Measurements from ENCODE around the gene MYO10. TPM values are rescaled to one million over a fixed set of nuclear protein-coding genes. Genes with fewer than 3 reads are reported as not detected.

The MYO10 gene
- total RNA-seq, 2 donors from 2014 or later: 24.7 to 77.0 TPM

DNA sequence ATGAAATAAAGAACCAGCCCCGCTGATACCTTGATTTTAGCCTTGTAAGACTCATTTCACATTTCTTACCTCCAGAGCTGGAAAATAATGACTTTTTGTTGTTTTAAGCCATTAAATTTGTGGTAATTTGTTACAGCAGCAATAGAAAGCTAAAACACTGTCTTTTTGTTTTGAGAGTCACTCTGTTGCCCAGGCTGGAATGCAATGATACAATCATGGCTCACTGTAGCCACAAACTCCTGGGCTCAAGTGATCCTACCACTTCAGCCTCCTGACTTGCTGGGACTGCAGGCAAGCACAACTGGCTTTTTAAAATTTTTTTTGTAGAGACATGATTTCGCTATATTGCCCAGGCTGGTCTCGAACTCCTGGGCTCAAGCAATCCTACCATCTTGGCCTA is 34.7 kb upstream of the MYO10 start:
- Histone ChIP-seq H3K4me1 (replicated peaks) (no peaks in the 10 kb centered on the region), H3K27ac (no peak overlapping the region), H3K36me3 (no peaks in the 10 kb centered on the region), H3K27me3 (replicated peaks; ENCODE audit: insufficient read depth) (no peaks in the 10 kb centered on the region), H3K9me3 (no peaks in the 10 kb centered on the region), H3K4me3 (no peak overlapping the region)
- WGBS: over 99% methylated on average over 3 of the region's 3 CpGs
- TF ChIP-seq POLR2A (IDR thresholded peaks at IDR 0.05): no peak
- no peak for TF ChIP-seq POLR2AphosphoS5 (IDR thresholded peaks at IDR 0.05)
- TF ChIP-seq, protein P1, sequence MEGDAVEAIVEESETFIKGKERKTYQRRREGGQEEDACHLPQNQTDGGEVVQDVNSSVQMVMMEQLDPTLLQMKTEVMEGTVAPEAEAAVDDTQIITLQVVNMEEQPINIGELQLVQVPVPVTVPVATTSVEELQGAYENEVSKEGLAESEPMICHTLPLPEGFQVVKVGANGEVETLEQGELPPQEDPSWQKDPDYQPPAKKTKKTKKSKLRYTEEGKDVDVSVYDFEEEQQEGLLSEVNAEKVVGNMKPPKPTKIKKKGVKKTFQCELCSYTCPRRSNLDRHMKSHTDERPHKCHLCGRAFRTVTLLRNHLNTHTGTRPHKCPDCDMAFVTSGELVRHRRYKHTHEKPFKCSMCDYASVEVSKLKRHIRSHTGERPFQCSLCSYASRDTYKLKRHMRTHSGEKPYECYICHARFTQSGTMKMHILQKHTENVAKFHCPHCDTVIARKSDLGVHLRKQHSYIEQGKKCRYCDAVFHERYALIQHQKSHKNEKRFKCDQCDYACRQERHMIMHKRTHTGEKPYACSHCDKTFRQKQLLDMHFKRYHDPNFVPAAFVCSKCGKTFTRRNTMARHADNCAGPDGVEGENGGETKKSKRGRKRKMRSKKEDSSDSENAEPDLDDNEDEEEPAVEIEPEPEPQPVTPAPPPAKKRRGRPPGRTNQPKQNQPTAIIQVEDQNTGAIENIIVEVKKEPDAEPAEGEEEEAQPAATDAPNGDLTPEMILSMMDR (IDR thresholded peaks at IDR 0.05): no peak
- DNase-seq (ENCODE audit: low spot score): no peak
- intact Hi-C loops (cut with DNase I): no loop called here

DNA sequence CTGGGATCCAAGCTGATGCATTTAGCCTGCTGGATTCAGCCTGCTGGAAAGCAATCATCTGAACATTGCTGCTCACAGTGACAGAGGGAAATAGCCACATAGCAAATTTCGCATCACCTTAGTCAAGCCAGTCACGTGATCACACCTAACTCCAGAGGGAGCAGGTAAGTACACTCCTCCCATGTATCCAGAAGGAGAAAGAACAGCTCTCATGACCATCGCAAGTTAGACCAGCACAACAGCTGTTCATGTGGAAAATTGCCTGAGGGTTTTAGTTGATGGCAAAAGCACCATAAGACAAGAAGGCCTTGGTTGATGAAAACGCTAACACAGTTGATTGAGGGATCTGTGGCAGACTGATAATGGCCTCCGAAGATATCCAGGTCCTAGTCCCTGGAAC is 34.2 kb upstream of the MYO10 start:
- intact Hi-C loops (cut with DNase I): no loop called here
- Histone ChIP-seq H3K4me1 (replicated peaks) (no peaks in the 10 kb centered on the region), H3K36me3 (no peaks in the 10 kb centered on the region), H3K27ac (no peak overlapping the region), H3K9me3 (no peaks in the 10 kb centered on the region), H3K27me3 (replicated peaks; ENCODE audit: insufficient read depth) (no peaks in the 10 kb centered on the region), H3K4me3 (no peak overlapping the region)
- DNase-seq (ENCODE audit: low spot score): no peak
- TF ChIP-seq POLR2A (IDR thresholded peaks at IDR 0.05) (no peak), POLR2AphosphoS5 (IDR thresholded peaks at IDR 0.05) (no peak)
- TF ChIP-seq, protein P1 (IDR thresholded peaks at IDR 0.05): no peak
- 81% methylated on average over 5 of the region's 5 CpGs for WGBS

DNA sequence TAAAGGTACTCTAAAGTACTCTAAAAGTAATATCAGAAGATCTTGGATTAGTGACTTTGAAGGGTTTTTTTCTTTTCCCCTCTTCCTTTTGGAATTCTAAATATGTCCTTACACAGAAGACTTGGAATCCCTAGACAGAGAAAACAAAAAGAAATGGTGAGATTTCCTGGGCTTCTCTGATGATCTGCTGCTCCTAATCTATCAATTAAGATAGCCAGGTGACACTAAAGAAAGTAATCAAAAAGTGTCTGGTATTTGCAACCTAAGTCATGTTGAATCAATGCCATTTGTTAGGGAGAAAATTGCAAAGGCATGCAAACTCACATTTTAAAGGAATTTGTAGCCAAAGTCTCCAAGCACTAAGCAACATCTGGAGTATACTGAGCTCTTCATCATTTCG is 29.5 kb upstream of the MYO10 start:
- H3K27me3 ChIP-seq (replicated peaks; ENCODE audit: insufficient read depth): no peaks in the 10 kb centered on the region
- TF ChIP-seq POLR2AphosphoS5 (IDR thresholded peaks at IDR 0.05) (no peak), POLR2A (IDR thresholded peaks at IDR 0.05) (no peak)
- TF ChIP-seq, protein P1 (IDR thresholded peaks at IDR 0.05): no peak
- H3K9me3 ChIP-seq: no peaks in the 10 kb centered on the region
- H3K27ac ChIP-seq: no peak overlapping the region
- no peaks in the 10 kb centered on the region for H3K4me1 ChIP-seq (replicated peaks)
- no peak overlapping the region for H3K4me3 ChIP-seq
- intact Hi-C loops (cut with DNase I): no loop called here
- H3K36me3 ChIP-seq: no peaks in the 10 kb centered on the region
- WGBS: 33% methylated on average over 1 of the region's 1 CpG
- DNase-seq (ENCODE audit: low spot score): no peak

DNA sequence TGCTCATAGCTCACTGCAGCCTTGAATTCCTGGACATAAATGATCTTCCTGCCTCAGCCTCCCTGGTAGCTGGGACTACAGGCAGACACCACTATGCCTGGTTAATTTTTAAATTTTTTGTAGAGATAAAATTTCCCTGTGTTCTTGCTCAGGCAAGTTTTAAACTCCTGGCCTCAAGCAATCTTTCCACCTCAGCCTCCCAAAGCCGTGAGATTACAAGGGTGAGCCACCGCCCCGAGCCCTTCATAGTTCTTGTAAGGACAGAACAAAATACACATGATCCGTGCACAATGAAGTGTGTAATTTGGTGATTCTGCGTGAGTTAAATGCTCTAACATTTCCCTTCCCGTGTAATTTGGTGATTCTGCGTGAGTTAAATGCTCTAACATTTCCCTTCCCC is 27.7 kb upstream of the MYO10 start:
- Histone ChIP-seq H3K4me3 (no peak overlapping the region), H3K27ac (no peak overlapping the region), H3K27me3 (replicated peaks; ENCODE audit: insufficient read depth) (no peaks in the 10 kb centered on the region), H3K4me1 (replicated peaks) (no peaks in the 10 kb centered on the region), H3K36me3 (no peaks in the 10 kb centered on the region), H3K9me3 (no peaks in the 10 kb centered on the region)
- TF ChIP-seq, protein P1 (IDR thresholded peaks at IDR 0.05): no peak
- TF ChIP-seq POLR2AphosphoS5 (IDR thresholded peaks at IDR 0.05): no peak
- WGBS: 78% methylated on average over 7 of the region's 7 CpGs
- intact Hi-C loops (cut with DNase I): no loop called here
- DNase-seq (ENCODE audit: low spot score): no peak

DNA sequence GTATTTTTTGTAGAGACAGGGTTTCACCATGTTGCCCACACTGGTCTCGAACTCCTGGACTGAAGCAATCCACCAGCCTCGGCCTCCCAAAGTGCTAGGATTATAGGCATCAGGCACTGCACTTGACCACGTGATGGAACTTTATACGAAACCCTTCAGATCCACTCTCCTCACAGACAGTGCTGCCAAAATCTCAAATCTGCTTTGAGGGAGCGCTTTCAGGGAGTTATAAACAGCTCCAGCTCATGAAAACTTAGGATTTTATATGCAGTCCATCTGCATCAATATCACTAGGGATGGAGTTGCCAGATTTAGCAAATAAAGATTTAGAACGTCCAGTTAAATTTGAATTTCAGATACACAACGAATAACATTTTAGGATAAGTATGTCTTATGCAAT is 25.0 kb upstream of the MYO10 start:
- Histone ChIP-seq H3K36me3 (no peaks in the 10 kb centered on the region), H3K27ac (no peak overlapping the region), H3K4me3 (no peak overlapping the region), H3K27me3 (replicated peaks; ENCODE audit: insufficient read depth) (no peaks in the 10 kb centered on the region), H3K9me3 (no peaks in the 10 kb centered on the region), H3K4me1 (replicated peaks) (no peaks in the 10 kb centered on the region)
- DNase-seq (ENCODE audit: low spot score): no peak
- TF ChIP-seq POLR2A (IDR thresholded peaks at IDR 0.05) (no peak), POLR2AphosphoS5 (IDR thresholded peaks at IDR 0.05) (no peak)
- TF ChIP-seq, protein P1 (IDR thresholded peaks at IDR 0.05): no peak
- intact Hi-C loops (cut with DNase I): no loop called here
- WGBS: 77% methylated on average over 7 of the region's 7 CpGs
